Esophagus muscularis mucosa (tissue), 4 donors: Measurements from ENCODE around the gene METAP2.

ENCODE experiments used
- CTCF ChIP-seq, 3 experiments: fragments of 200-600 bp in 2 of 3; fragments of 450-650 bp in 1 of 3; sonication (generic) in 2 of 3; IDR thresholded peaks; one replicate each; pipeline ENCODE4 v1.5.1; 2017 to 2019; ENCODE audit warnings: antibody characterized with exemption in 3 of 3, mild to moderate bottlenecking in 2 of 3, moderate library complexity in 1 of 3
- EP300 ChIP-seq: sonication (generic); formaldehyde crosslinking; IDR thresholded peaks from one replicate; pipeline ENCODE4 v1.6.1; 2017; ENCODE audit warnings: antibody characterized with exemption
- POLR2A ChIP-seq: fragments of 450-650 bp; IDR thresholded peaks from one replicate; pipeline ENCODE4 v1.6.1; 2017; ENCODE audit warnings: antibody characterized with exemption, moderate library complexity, mild to moderate bottlenecking, low read depth
- POLR2AphosphoS5 ChIP-seq, 2 donors: sonication (generic); formaldehyde crosslinking; IDR thresholded peaks; one replicate each; pipeline ENCODE4 v1.6.1; 2017; ENCODE audit warnings: antibody characterized with exemption in 2 of 2

DNA sequence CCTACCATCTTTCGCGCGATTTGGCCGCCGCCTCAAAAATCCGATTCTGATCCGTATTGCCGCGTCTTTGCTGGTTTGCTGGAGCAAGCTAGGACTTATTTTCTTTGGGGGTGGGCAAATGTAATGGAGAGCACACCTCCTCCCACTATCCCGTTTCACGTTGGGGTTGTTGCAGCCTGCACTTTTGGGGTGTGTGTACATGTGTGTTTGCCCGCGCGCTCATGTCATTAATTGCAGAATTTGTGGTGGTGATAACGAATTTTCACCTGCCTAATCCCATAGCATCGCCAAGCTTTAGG lies 657 bp downstream of the METAP2 start:
- TF ChIP-seq POLR2AphosphoS5 (IDR thresholded peaks at IDR 0.05) (no peak), CTCF (IDR thresholded peaks at IDR 0.05) (no peak), POLR2A (no peak), EP300 (no peak)
